GM21381 (cell line): ENCODE measurements around the gene CCT3.
"Not testable (repeated sequence)": the region's sequence is repeated elsewhere in the genome, so short reads cannot be mapped to it uniquely, and the experiment has no call there.

Source experiments
- ATAC-seq: cut with Tn5 transposase; IDR thresholded peaks from one replicate; pipeline ENCODE4 v1.9.1; 2021; ENCODE audit warnings: mild to moderate bottlenecking, moderate library complexity; ENCODE audit not compliant: unreplicated experiment

CCT3 gene

GRCh38 chr1:156338180-156338976 is at the start of gene CCT3, which contains the start of gene TSACC:
TSS of gene CCT3 (minus strand) at chr1:156338292. CDS start at chr1:156338184, 108 bp downstream.
TSS of gene TSACC (plus strand) at chr1:156338526. CDS start at chr1:156339758, 1,232 bp downstream.
- ATAC-seq, result peak; percentile 89

- no peak for ATAC-seq
Measured at GRCh38 chr1:156387870-156388173, 49.7 kb upstream of the CCT3 start.

- no peak for ATAC-seq
Measured at GRCh38 chr1:156386949-156387869, 49.1 kb upstream of the CCT3 start.

GRCh38 chr1:156386134-156386901 is 48.2 kb upstream of the CCT3 start:
- no peak for ATAC-seq

GRCh38 chr1:156385534-156386031 is 47.5 kb upstream of the CCT3 start:
- no peak for ATAC-seq

GRCh38 chr1:156384658-156385057 is 46.6 kb upstream of the CCT3 start:
- no peak for ATAC-seq

GRCh38 chr1:156384007-156384406 is 45.9 kb upstream of the CCT3 start:
- no peak for ATAC-seq

GRCh38 chr1:156383023-156383422 is 44.9 kb upstream of the CCT3 start:
- ATAC-seq, result no peak

- no peak for ATAC-seq
Measured at GRCh38 chr1:156382561-156382960, 44.5 kb upstream of the CCT3 start.

GRCh38 chr1:156379420-156380165 is 41.5 kb upstream of the CCT3 start:
- ATAC-seq, result no peak

- ATAC-seq, result no peak
Measured at GRCh38 chr1:156378557-156378956, 40.5 kb upstream of the CCT3 start.

- ATAC-seq, result no peak
Measured at GRCh38 chr1:156376958-156377919, 39.1 kb upstream of the CCT3 start.

- no peak for ATAC-seq
Measured at GRCh38 chr1:156376146-156376545, 38.1 kb upstream of the CCT3 start.

- no peak for ATAC-seq
Measured at GRCh38 chr1:156373546-156373945, 35.5 kb upstream of the CCT3 start.

- no peak for ATAC-seq
Measured at GRCh38 chr1:156372876-156373275, 34.8 kb upstream of the CCT3 start.

GRCh38 chr1:156372265-156372586 is 34.1 kb upstream of the CCT3 start:
- ATAC-seq, result no peak

- ATAC-seq, result no peak
Measured at GRCh38 chr1:156371553-156372264, 33.6 kb upstream of the CCT3 start.

- ATAC-seq, result not testable (repeated sequence)
Measured at GRCh38 chr1:156369685-156370286, 31.7 kb upstream of the CCT3 start.
